ENCODE data around the gene YWHAE.
"Not testable (repeated sequence)": the region's sequence is repeated elsewhere in the genome, so short reads cannot be mapped to it uniquely, and the experiment has no call there.

YWHAE gene

GRCh38 chr17:1324201-1324771 is 75.7 kb downstream of the YWHAE start:
- DNase-seq, result no peak

DNA sequence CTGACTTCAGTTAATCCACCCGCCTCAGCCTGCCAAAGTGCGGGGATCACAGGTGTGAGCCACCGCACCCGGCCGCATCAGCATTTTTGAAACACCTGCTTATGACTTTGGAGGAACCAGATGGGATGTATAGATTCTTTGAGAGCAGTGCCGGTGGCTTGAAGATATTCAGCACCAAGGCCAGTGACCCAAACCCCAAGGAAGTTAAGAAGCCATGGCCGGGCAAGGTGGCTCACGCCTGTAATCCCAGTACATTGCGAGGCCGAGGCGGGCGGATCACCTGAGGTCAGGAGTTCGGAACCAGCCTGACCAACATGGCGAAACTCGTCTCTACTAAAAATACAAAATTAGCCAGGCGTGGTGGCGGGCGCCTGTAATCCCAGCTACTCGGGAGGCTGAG is 76.7 kb downstream of the YWHAE start:
- no peak for DNase-seq

DNA sequence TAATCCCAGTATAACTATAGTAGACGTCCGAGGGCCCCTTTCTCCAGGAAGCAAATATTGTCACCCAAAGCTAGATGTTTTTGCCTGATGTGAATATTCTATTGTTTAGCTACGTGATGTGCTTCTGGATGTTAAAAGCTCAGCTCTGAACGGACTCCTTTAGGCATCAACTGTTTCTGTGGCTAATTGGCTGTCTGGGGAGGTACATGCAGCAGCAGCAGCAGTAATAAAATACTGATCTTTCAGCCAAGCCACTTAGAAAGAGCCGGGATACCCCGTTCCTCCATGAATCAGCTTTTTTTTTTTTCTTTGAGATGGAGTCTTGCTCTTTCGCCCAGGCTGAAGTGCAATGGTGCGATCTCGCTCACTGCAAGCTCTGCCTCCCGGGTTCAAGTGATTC is 77.5 kb downstream of the YWHAE start:
- DNase-seq, result no peak

GRCh38 chr17:1322014-1322428 is 78.0 kb downstream of the YWHAE start:
- DNase-seq, result no peak

- no peak for DNase-seq
These were observed 84.1 kb downstream of the YWHAE start for GRCh38 chr17:1315891-1316403.

DNA sequence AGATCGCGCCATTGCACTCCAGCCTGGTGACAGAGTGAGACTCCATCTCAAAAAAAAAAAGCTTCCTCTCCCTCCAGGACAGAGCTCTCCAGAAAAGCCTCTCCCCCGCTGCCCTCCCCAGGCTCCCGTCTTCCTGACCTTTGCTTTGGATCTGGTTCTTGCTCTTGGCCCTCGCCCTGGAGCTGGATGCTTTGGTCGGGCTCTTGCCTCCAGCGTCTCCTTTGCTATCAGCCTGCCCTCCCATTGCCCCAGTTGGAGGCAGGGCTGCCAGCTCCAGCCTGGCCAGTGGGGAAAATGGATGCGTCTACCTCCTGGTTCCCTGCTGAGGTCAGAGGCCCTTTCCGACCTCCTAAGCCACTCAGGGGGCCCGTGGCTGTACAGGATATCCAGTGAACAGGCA is 84.6 kb downstream of the YWHAE start:
- DNase-seq, result no peak

GRCh38 chr17:1313270-1314005 is 86.6 kb downstream of the YWHAE start:
- DNase-seq, result no peak

GRCh38 chr17:1312261-1312870 is 87.7 kb downstream of the YWHAE start:
- DNase-seq, result peak; percentile 24 to 51 (median 31)

GRCh38 chr17:1307829-1308228 is 92.2 kb downstream of the YWHAE start:
- not testable (repeated sequence) for DNase-seq

GRCh38 chr17:1304962-1305563 is 95.0 kb downstream of the YWHAE start:
- no peak for DNase-seq

GRCh38 chr17:1304522-1304921 is 95.5 kb downstream of the YWHAE start:
- no peak for DNase-seq

DNA sequence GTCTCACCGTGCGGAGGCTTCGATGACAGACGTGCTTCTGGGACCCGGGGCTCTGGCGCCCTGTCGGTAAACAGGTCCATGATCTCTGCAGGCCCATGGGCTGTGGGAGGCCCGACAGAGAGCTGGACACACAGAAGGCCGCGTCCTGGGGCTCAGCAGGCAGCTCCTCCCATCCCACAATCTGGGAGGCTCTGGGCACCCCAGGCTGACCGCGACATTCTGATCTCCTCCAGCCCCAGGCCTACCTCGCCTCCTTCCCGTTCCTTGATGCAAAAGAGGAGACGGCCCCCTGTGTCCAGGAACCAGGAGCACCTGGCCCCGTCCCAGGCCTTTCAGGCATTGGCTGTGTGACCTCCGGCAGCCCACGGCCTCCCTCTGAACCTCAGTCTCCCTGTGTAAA is 97.3 kb downstream of the YWHAE start:
- no peak for DNase-seq

- DNase-seq, result no peak
These were observed 98.5 kb downstream of the YWHAE start for GRCh38 chr17:1301546-1301945.

GRCh38 chr17:1300371-1300905 is 99.6 kb downstream of the YWHAE start:
- DNase-seq, result no peak

DNA sequence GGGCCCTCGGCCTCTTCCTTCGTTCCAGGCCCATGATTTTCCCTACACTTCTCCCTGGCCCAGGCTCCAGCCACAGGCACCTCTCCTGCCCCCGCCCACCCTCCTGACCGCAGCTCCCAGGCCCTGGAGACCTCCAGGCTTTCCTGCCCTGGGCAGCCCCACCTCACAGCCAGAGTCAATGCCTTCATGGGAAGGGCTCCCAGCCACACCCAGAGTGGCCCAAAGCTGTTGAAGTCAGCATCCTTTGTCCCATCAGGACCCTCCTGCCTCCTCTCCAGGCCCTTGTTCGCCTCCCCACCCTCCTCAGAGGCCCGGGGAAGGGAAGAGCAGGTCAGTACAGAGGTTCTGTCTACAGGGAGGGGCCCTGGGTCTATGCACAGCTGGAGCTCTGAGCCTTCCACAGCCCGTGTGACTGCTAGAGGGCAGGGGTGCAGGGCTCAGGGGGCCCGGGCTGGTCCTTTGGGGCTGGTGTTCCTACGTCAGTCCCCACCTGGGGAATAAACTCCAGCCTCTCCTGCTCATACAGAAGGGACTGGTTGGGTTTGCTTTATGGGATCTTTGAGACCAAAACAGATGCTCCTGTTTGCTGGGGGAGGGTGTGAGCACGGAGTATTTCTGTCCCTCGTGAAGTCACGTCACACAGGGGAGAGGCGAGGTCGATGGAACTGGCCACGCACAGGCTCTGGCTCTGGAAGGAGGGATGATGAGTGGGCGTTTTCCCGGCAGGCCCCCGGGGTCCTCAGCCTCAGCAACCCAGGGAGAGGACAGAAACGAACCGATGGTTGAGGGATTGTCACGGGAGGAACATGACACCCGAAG is 100.3 kb downstream of the YWHAE start:
- no peak for DNase-seq

- DNase-seq, result no peak
These were observed 101.4 kb downstream of the YWHAE start for GRCh38 chr17:1298606-1299005.

Data from suppressor macrophage treated with lipopolysaccharide for 1 hour (primary cell).